ENCODE results near the gene TEKT3.

TEKT3 gene

GRCh38 chr17:15298176-15298575 is 43.2 kb downstream of the TEKT3 start:
- DNase-seq (ENCODE audit: low read depth in 2 of 3, low spot score in 2 of 3): no peak

- DNase-seq (ENCODE audit: low read depth in 2 of 3, low spot score in 2 of 3): no peak
Measured at GRCh38 chr17:15293558-15293957, 47.8 kb downstream of the TEKT3 start.

- DNase-seq (ENCODE audit: low read depth in 2 of 3, low spot score in 2 of 3): no peak
Measured at GRCh38 chr17:15291674-15292361, 49.6 kb downstream of the TEKT3 start.

- DNase-seq (ENCODE audit: low read depth in 2 of 3, low spot score in 2 of 3): no peak
Measured at GRCh38 chr17:15290605-15291004, 50.8 kb downstream of the TEKT3 start.

- no peak for DNase-seq (ENCODE audit: low read depth in 2 of 3, low spot score in 2 of 3)
Measured at GRCh38 chr17:15289285-15290183, 51.9 kb downstream of the TEKT3 start.

GRCh38 chr17:15288859-15289258 is 52.5 kb downstream of the TEKT3 start:
- DNase-seq (ENCODE audit: low read depth in 2 of 3, low spot score in 2 of 3): no peak

- no peak for DNase-seq (ENCODE audit: low read depth in 2 of 3, low spot score in 2 of 3)
Measured at GRCh38 chr17:15287538-15288267, 53.7 kb downstream of the TEKT3 start.

- no peak for DNase-seq (ENCODE audit: low read depth in 2 of 3, low spot score in 2 of 3)
Measured at GRCh38 chr17:15285466-15285865, 55.9 kb downstream of the TEKT3 start.

GRCh38 chr17:15284537-15284936 is 56.9 kb downstream of the TEKT3 start:
- DNase-seq (ENCODE audit: low read depth in 2 of 3, low spot score in 2 of 3): no peak

GRCh38 chr17:15284107-15284506 is 57.3 kb downstream of the TEKT3 start:
- no peak for DNase-seq (ENCODE audit: low read depth in 2 of 3, low spot score in 2 of 3)

GRCh38 chr17:15281909-15282308 is 59.5 kb downstream of the TEKT3 start:
- no peak for DNase-seq (ENCODE audit: low read depth in 2 of 3, low spot score in 2 of 3)

GRCh38 chr17:15278924-15279477 is 62.4 kb downstream of the TEKT3 start:
- no peak for DNase-seq (ENCODE audit: low read depth in 2 of 3, low spot score in 2 of 3)

- DNase-seq (ENCODE audit: low read depth in 2 of 3, low spot score in 2 of 3): no peak
Measured at GRCh38 chr17:15278380-15278779, 63.0 kb downstream of the TEKT3 start.

GRCh38 chr17:15274017-15274416 is 67.4 kb downstream of the TEKT3 start:
- DNase-seq (ENCODE audit: low read depth in 2 of 3, low spot score in 2 of 3): no peak

- no peak for DNase-seq (ENCODE audit: low read depth in 2 of 3, low spot score in 2 of 3)
Measured at GRCh38 chr17:15273141-15273793, 68.1 kb downstream of the TEKT3 start.

GRCh38 chr17:15271741-15272140 is 69.7 kb downstream of the TEKT3 start:
- DNase-seq (ENCODE audit: low read depth in 2 of 3, low spot score in 2 of 3): no peak

- DNase-seq (ENCODE audit: low read depth in 2 of 3, low spot score in 2 of 3): no peak
Measured at GRCh38 chr17:15270628-15271381, 70.6 kb downstream of the TEKT3 start.

- no peak for DNase-seq (ENCODE audit: low read depth in 2 of 3, low spot score in 2 of 3)
Measured at GRCh38 chr17:15269780-15270089, 71.7 kb downstream of the TEKT3 start.

GRCh38 chr17:15269087-15269779 is 72.2 kb downstream of the TEKT3 start:
- no peak for DNase-seq (ENCODE audit: low read depth in 2 of 3, low spot score in 2 of 3)

GRCh38 chr17:15268461-15268860 is 72.9 kb downstream of the TEKT3 start:
- DNase-seq (ENCODE audit: low read depth in 2 of 3, low spot score in 2 of 3): no peak

Data from activated CD8-positive, alpha-beta memory T cell treated with anti-CD3 and anti-CD28 coated beads for 48 hours (primary cell).